MG63 (cell line): ENCODE results near the gene SFMBT2. TPM values are rescaled to one million over a fixed set of nuclear protein-coding genes. Genes with fewer than 3 reads are reported as not detected.
A peak's percentile ranks its signal among the peaks of the same experiment; 100 is the strongest.

ENCODE experiments used
- DNase-seq: peaks from one replicate; pipeline ENCODE4 v3.0.0-alpha.2; 2020
- H3K27me3 ChIP-seq: fragments of 250-450 bp; sonication (Bioruptor Pico); 2 replicates; pipeline ENCODE4 v1.5.1; 2020; ENCODE audit warnings: mild to moderate bottlenecking, moderate library complexity
- H3K36me3 ChIP-seq: fragments of 250-450 bp; sonication (Bioruptor Pico); 2 replicates; pipeline ENCODE4 v1.5.1; 2020; ENCODE audit warnings: mild to moderate bottlenecking, moderate library complexity
- H3K4me3 ChIP-seq: fragments of 250-450 bp; sonication (Bioruptor Pico); 2 replicates; pipeline ENCODE4 v1.5.1; 2020; ENCODE audit warnings: mild to moderate bottlenecking, moderate library complexity
- H3K9me3 ChIP-seq: fragments of 250-450 bp; sonication (Bioruptor Pico); 2 replicates; pipeline ENCODE4 v1.5.1; 2020; ENCODE audit warnings: mild to moderate bottlenecking, moderate library complexity
- total RNA-seq: library from RNA; depleted of rRNA; stranded (reverse); fragments of >200 nt; shearing (Covaris generic); gene quantifications from 2 replicates; pipeline ENCODE4 v1.2.3, GENCODE V29; 2014; ENCODE audit warnings: low replicate concordance

The SFMBT2 gene
- total RNA-seq, 1 experiment from 2014 or later, result 0.03 TPM

- H3K27me3 ChIP-seq, result peaks cover 2% of the 10 kb centered on the region; the same call in 1 of the 2 replicates
- no peaks in the 10 kb centered on the region for H3K36me3 ChIP-seq
- H3K4me3 ChIP-seq, result no peak overlapping the region
- no peak for DNase-seq
- H3K9me3 ChIP-seq, result no peaks in the 10 kb centered on the region
These were observed 287.1 kb downstream of the SFMBT2 start for GRCh38 chr10:7123774-7124173.

- Histone ChIP-seq H3K27me3 (peaks cover 2% of the 10 kb centered on the region; the same call in 1 of the 2 replicates), H3K9me3 (no peaks in the 10 kb centered on the region), H3K4me3 (no peak overlapping the region), H3K36me3 (no peaks in the 10 kb centered on the region)
- no peak for DNase-seq
These were observed 288.3 kb downstream of the SFMBT2 start for GRCh38 chr10:7122561-7122960.

GRCh38 chr10:7121154-7121797 lies 289.6 kb downstream of the SFMBT2 start:
- Histone ChIP-seq H3K9me3 (no peaks in the 10 kb centered on the region), H3K4me3 (no peak overlapping the region), H3K36me3 (no peaks in the 10 kb centered on the region), H3K27me3 (peaks cover 5% of the 10 kb centered on the region)
- DNase-seq, result peak; percentile 32

- Histone ChIP-seq H3K36me3 (no peaks in the 10 kb centered on the region), H3K9me3 (no peaks in the 10 kb centered on the region), H3K4me3 (no peak overlapping the region), H3K27me3 (peaks cover 3% of the 10 kb centered on the region)
- no peak for DNase-seq
These were observed 291.4 kb downstream of the SFMBT2 start for GRCh38 chr10:7119325-7120015.

- Histone ChIP-seq H3K4me3 (no peak overlapping the region), H3K27me3 (peaks cover 3% of the 10 kb centered on the region), H3K9me3 (no peaks in the 10 kb centered on the region), H3K36me3 (no peaks in the 10 kb centered on the region)
- DNase-seq, result no peak
These were observed 292.8 kb downstream of the SFMBT2 start for GRCh38 chr10:7117806-7118674.

GRCh38 chr10:7117177-7117799 lies 293.5 kb downstream of the SFMBT2 start:
- DNase-seq, result no peak

GRCh38 chr10:7111561-7111960 lies 299.3 kb downstream of the SFMBT2 start:
- no peaks in the 10 kb centered on the region for H3K36me3 ChIP-seq
- H3K27me3 ChIP-seq, result no peaks in the 10 kb centered on the region
- no peak for DNase-seq
- no peaks in the 10 kb centered on the region for H3K9me3 ChIP-seq
- no peak overlapping the region for H3K4me3 ChIP-seq

More at GRCh38 chr10:7117177-7117799, 293.5 kb downstream of the SFMBT2 start:
- Histone ChIP-seq H3K27me3 (peaks cover 3% of the 10 kb centered on the region), H3K9me3 (no peaks in the 10 kb centered on the region), H3K4me3 (no peak overlapping the region), H3K36me3 (no peaks in the 10 kb centered on the region)

- Histone ChIP-seq H3K4me3 (no peak overlapping the region), H3K36me3 (no peaks in the 10 kb centered on the region), H3K27me3 (no peaks in the 10 kb centered on the region), H3K9me3 (no peaks in the 10 kb centered on the region)
- no peak for DNase-seq
These were observed 299.7 kb downstream of the SFMBT2 start for GRCh38 chr10:7111089-7111488.
